GM19397 (cell line): Measurements from ENCODE around the gene HSPA1L.

Experiments
- ATAC-seq: cut with Tn5 transposase; IDR thresholded peaks from one replicate; pipeline ENCODE4 v1.9.1; 2021; ENCODE audit warnings: mild to moderate bottlenecking, moderate library complexity; ENCODE audit not compliant: unreplicated experiment

The HSPA1L gene

DNA sequence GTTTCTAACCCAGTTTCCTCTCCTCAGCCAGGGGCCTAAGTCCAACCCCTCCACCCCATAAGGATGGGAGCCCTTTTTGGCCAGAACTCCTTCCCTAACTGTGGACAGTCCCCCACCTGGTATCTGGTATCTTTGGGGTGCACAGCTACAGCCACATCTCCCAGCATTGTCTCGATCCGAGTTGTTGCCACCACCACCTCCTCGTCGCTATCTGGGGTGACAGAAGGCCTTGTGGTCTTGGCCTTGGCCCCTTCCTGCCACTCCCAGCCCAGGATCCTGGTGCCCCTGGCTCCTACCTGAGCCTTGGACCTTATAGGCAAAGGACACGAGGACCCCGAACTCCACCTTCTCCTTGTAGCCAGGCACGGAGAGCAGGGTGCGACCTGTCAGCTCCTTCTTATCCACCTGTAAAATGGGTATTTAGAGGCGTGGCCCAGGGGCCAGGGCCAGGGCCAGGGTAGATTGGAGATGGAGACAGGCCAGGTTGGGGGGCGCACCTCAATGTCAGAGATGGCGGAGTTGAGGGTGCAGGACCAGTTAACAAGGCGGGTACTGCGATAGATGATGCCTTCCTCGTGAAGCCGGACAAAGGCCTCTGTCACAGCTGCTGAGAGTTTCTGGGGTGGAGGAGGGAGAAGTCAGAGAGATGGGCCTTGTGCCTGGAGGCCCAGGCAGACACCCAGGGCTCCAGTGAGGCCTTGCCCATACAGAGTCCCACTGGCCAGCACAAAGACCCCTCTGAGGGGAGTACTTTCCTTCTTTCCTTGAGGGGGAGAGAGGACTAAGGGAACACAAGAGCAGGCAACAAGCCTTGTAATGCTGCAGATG lies 30.8 kb downstream of the HSPA1L start:
- no peak for ATAC-seq

DNA sequence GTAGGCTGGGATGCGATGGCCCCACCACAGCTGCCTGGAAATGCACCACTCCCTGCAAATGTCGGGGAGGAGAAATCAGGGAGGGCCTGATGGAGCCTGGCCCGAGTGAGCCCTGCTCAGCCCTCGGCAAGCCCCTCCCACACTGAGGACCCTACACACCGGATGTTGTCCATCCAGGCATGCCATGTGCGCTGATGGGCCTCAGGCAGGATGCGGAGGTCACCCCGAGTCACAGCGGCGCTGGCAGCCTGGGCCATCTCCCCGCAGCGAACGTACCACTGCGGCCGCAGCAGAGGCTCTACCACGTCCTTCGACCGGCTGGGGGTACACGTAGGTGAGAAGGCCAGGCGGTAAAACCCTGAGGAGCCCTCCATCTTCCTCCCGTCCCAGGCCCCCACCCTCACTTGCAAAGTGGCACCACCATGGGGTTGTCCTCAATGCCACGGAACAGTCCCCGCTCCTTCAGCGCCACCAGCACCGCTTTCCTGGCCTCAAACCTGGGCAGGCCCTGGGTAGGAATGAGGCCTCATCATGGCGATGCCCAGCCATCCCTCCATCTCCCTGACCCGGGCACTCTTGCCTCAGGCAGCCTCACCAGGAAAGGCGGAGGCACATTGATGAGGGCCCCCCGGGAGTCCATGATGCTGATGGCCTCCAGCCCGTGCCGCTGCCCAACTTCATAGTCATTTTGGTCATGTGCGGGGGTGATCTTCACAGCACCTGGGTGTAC lies 32.8 kb downstream of the HSPA1L start:
- ATAC-seq = no peak

GRCh38 chr6:31781244-31782125 lies 33.6 kb downstream of the HSPA1L start:
- ATAC-seq = no peak

- no peak for ATAC-seq
Measured at GRCh38 chr6:31780507-31781243, 34.4 kb downstream of the HSPA1L start.

DNA sequence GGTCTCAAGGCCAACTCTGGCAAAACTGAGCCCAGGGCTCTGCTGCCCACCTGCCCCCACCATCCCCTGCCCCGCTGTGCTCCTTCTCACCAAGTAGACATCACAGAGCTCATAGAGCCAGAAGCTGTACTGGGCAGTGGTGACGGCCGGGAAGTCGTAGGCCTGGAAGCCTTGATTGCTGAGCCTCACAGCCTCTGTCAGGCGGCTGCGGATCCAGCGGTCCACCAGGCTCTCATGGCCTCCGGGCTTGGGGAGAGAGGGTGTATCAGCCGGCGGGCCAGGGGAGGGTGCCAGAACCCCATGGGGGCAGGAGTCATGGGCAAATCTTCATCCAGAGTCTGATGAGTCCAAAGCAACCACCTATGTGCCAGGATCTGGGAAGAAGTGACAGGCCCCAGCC lies 35.2 kb downstream of the HSPA1L start:
- ATAC-seq = no peak

- ATAC-seq = no peak
Measured at GRCh38 chr6:31778999-31779885, 35.8 kb downstream of the HSPA1L start.

DNA sequence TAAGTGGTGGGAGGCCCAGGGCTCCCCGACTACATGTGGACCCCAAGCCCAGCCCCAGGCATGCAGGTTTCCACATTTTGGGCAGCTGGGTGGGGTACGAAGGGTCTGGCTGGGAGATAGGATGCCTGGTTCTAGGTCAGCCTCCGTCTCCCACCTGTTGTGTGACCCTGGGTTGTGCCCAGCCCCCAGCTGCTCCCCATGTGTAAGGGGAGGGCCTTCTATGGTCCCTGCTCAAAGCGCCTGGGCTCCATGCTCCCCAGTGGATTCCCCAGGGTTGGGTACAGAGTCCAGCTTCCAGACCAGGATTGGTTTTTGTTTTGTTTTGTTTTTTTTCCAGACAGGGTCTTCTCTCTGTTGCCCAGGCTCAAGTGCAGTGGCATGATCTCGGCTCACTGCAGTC lies 36.9 kb downstream of the HSPA1L start:
- ATAC-seq = no peak

DNA sequence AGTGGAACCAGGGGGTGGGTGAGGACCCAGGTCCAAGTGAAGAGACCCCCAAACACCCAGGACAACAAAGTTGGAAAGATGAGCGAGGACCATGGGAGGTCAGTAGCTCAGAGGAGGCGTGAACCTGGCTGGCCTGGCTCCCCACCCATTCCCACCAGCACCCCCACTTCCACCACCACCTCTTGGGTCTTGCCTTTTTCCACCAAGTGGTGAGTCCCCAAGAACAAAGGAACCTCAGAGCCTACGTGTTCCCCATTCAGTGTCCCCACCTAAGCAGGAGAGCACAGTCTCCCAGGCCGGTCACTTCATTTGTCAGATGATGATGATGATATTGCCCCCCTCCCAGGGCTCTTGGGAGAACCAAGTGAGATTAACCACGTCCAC lies 37.4 kb downstream of the HSPA1L start:
- no peak for ATAC-seq

- ATAC-seq = no peak
Measured at GRCh38 chr6:31776989-31777666, 38.0 kb downstream of the HSPA1L start, which contains the start of gene VWA7. Gene VWA7 (minus strand): TSS chr6:31777328. CDS start chr6:31776779, 549 bp downstream.

DNA sequence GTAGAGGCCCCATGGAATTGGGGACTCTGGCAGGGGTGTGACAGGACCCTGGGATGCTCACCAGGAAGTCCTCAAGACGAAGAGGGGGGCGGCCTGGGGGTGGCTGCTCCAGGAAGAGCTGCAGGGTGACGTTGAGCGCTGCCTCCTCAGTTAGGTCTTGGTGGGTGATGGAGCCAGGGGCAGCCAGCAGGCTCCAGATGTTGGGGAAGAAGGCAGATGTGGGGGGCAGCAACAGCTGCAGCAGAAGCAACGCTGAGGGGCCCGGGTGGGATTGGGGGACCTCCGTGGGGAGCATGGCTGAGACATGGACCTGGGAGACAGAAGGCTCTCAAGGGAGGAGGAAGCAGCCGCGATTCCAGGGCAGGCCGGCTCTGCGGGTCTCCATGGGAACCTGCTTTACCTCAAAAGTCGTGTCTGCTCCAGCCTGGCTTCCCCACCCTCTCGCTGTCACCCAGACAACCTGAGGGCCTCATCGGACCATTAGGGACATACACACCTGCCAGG lies 38.5 kb downstream of the HSPA1L start:
- no peak for ATAC-seq

GRCh38 chr6:31775633-31776484 lies 39.2 kb downstream of the HSPA1L start:
- no peak for ATAC-seq

GRCh38 chr6:31775184-31775583 lies 39.9 kb downstream of the HSPA1L start:
- ATAC-seq = no peak

- ATAC-seq = no peak
Measured at GRCh38 chr6:31771992-31772358, 43.1 kb downstream of the HSPA1L start.

DNA sequence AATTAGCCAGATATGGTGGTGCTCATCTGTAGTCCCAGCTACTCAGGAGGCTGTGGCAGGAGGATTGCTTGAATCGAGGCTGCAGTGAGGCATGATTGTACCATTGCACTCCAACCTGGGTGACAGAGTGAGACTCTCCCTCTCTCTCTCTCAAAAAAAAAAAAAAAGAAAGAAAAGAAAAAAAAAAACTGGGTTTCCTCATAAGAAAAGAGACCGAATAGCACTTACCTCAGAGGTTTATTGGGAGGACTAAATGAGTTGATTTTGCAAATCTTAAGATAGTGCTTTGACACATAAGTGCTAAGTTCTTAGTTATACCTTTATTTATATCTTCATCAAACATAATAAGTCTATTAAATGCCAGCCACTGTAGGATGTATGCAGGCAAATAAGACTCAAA lies 44.2 kb downstream of the HSPA1L start:
- no peak for ATAC-seq

- ATAC-seq = no peak
Measured at GRCh38 chr6:31769684-31770371, 45.3 kb downstream of the HSPA1L start.

- no peak for ATAC-seq
Measured at GRCh38 chr6:31768363-31769257, 46.5 kb downstream of the HSPA1L start.
